H1 (cell line): Measurements from ENCODE around the gene LHFPL6. TPM values are rescaled to one million over a fixed set of nuclear protein-coding genes. Genes with fewer than 3 reads are reported as not detected.

ENCODE experiments used
- SP1 ChIP-seq: IDR thresholded peaks from 2 replicates; pipeline ENCODE4 v1.6.1; 2011; ENCODE audit warnings: low read depth, low read length
- polyA plus RNA-seq, 7 experiments: library from polyadenylated mRNA; depleted of rRNA in 3 of 7; stranded (reverse) in 5 of 7; unstranded in 2 of 7; fragments of >200 nt in 5 of 7; fragments of 200-250 nt in 2 of 7; gene quantifications; 1 replicate in 5 of 7; 2 replicates in 1 of 7; 4 replicates in 1 of 7; pipeline versions ENCODE4 v1.2.1 to v1.2.3, GENCODE V29; 2011 to 2013; ENCODE audit warnings: missing spikeins in 2 of 7, mixed read lengths in 2 of 7
- total RNA-seq: library from RNA; stranded (reverse); fragmentation: NEBNext Ultra II Directional; extraction: Animal tissue kit (Norgen Biotek cat#: 25700); gene quantifications from 2 replicates; pipeline ENCODE4 v1.2.1, GENCODE V29; 2021
- TF ChIP-seq, protein P1 (sequence below): IDR thresholded peaks from 2 replicates; pipeline ENCODE4 v1.6.1; 2011; ENCODE audit warnings: low read depth, mild to moderate bottlenecking, low read length; ENCODE audit not compliant: insufficient read depth

Gene LHFPL6
- total and polyA plus RNA-seq, 2 of the 8 experiments (the other 6 are each of a cell fraction or from before 2014, with no cell fraction given), result 7.6 to 17.0 TPM

DNA sequence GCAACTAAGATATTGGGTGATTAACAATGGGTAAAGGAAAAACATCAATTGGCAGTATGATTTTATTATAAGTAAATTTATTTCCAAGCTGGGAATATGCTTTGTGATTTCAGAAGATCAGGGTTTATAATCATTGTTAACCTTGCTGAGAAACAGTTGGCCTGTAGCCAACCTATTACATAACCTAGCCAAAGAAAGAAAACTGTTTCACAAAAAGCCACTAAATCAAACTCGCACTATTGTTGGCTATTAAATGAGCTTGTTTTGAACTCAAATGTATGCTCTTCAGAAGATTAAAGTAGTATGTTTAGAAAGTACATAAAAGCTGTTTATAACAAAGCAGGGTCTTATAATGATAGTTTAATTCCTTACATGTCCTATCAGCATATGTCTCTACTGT is 151.7 kb downstream of the LHFPL6 start (continued):
- TF ChIP-seq, protein P1, sequence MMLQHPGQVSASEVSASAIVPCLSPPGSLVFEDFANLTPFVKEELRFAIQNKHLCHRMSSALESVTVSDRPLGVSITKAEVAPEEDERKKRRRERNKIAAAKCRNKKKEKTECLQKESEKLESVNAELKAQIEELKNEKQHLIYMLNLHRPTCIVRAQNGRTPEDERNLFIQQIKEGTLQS, result no peak
- TF ChIP-seq SP1, result no peak
